GM23338 (cell line): ENCODE results near the gene ABHD12. TPM values are rescaled to one million over a fixed set of nuclear protein-coding genes. Genes with fewer than 3 reads are reported as not detected.

ENCODE experiments used
- ATAC-seq: fragments of 200-7000 bp; cut with Tn5 transposase; 3 replicates; pipeline ENCODE4 v1.9.1; 2020
- DNase-seq: peaks from one replicate; pipeline ENCODE4 v3.0.0-alpha.2; 2015; ENCODE audit warnings: low spot score
- H2AFZ ChIP-seq: fragments of 200-600 bp; sonication (generic); 2 replicates; pipeline ENCODE4 v1.8.0; 2016; ENCODE audit warnings: antibody characterized with exemption, mild to moderate bottlenecking, moderate library complexity
- H3F3A ChIP-seq: fragments of 200-600 bp; sonication (generic); replicated peaks from 2 replicates; pipeline ENCODE4 v1.8.0; 2017; ENCODE audit warnings: antibody characterized with exemption, mixed run types, low read depth
- H3K27ac ChIP-seq: fragments of 200-600 bp; sonication (generic); 2 replicates; pipeline ENCODE4 v1.6.1; 2016; ENCODE audit warnings: low read depth
- H3K27me3 ChIP-seq: fragments of 200-600 bp; sonication (generic); 2 replicates; pipeline ENCODE4 v1.8.0; 2016; ENCODE audit warnings: mild to moderate bottlenecking, mixed run types, moderate library complexity; ENCODE audit not compliant: insufficient read depth
- H3K36me3 ChIP-seq: fragments of 200-600 bp; sonication (generic); 2 replicates; pipeline ENCODE4 v1.8.0; 2016; ENCODE audit warnings: mild to moderate bottlenecking; ENCODE audit not compliant: insufficient read depth
- H3K4me1 ChIP-seq: fragments of 200-600 bp; sonication (generic); 2 replicates; pipeline ENCODE4 v1.8.0; 2016; ENCODE audit warnings: mild to moderate bottlenecking, moderate library complexity; ENCODE audit not compliant: insufficient read depth
- H3K4me2 ChIP-seq: fragments of 200-600 bp; sonication (generic); 2 replicates; pipeline ENCODE4 v1.7.1; 2017; ENCODE audit warnings: mixed run types
- H3K4me3 ChIP-seq: fragments of 200-600 bp; sonication (generic); 2 replicates; pipeline ENCODE4 v1.6.1; 2016; ENCODE audit warnings: mixed run types
- H3K79me2 ChIP-seq: fragments of 200-600 bp; sonication (generic); replicated peaks from 2 replicates; pipeline ENCODE4 v1.8.0; 2017; ENCODE audit warnings: mild to moderate bottlenecking; ENCODE audit not compliant: insufficient read depth
- H3K9me2 ChIP-seq: fragments of 200-600 bp; sonication (generic); 2 replicates; pipeline ENCODE4 v1.8.0; 2017; ENCODE audit not compliant: insufficient read depth
- H4K20me1 ChIP-seq: fragments of 200-600 bp; sonication (generic); replicated peaks from 2 replicates; pipeline ENCODE4 v1.8.0; 2017; ENCODE audit warnings: mild to moderate bottlenecking; ENCODE audit not compliant: insufficient read depth
- H3K27ac Mint-ChIP-seq: 2 replicates; pipeline ENCODE4 v1.8.0; 2020; ENCODE audit warnings: inconsistent platforms, mild to moderate bottlenecking, moderate library complexity, mixed read lengths
- H3K27me3 Mint-ChIP-seq: 3 replicates; pipeline ENCODE4 v1.8.0; 2022; ENCODE audit warnings: low read depth, mild to moderate bottlenecking, moderate library complexity, mixed read lengths, inconsistent platforms; ENCODE audit not compliant: insufficient read depth, poor library complexity
- H3K36me3 Mint-ChIP-seq: 3 replicates; pipeline ENCODE4 v1.8.0; 2021; ENCODE audit warnings: low read depth, mild to moderate bottlenecking, inconsistent platforms, moderate library complexity, mixed read lengths
- H3K4me1 Mint-ChIP-seq: 3 replicates; pipeline ENCODE4 v1.8.0; 2020; ENCODE audit warnings: mild to moderate bottlenecking, inconsistent platforms, mixed read lengths
- H3K4me3 Mint-ChIP-seq: 3 replicates; pipeline ENCODE4 v1.8.0; 2021; ENCODE audit warnings: moderate library complexity, mild to moderate bottlenecking, inconsistent platforms, mixed read lengths
- H3K9me3 Mint-ChIP-seq: 3 replicates; pipeline ENCODE4 v1.8.0; 2020; ENCODE audit warnings: moderate library complexity, mild to moderate bottlenecking, inconsistent platforms, mixed read lengths
- CREB1 ChIP-seq: fragments of 250-450 bp; sonication (Bioruptor Pico); IDR thresholded peaks from 2 replicates; pipeline ENCODE4 v1.5.0; 2020; ENCODE audit warnings: low read depth, mild to moderate bottlenecking, moderate library complexity
- EZH2phosphoT487 ChIP-seq: fragments of 200-600 bp; sonication (generic); IDR thresholded peaks from one replicate; pipeline ENCODE4 v1.8.1; 2018; ENCODE audit warnings: antibody characterized with exemption; ENCODE audit not compliant: unreplicated experiment
- NANOG ChIP-seq: IDR thresholded peaks from 2 replicates; pipeline ENCODE4 v1.6.1; 2016; ENCODE audit warnings: antibody characterized with exemption, borderline replicate concordance
- STAT1 ChIP-seq: IDR thresholded peaks from one replicate; pipeline ENCODE4 v1.6.1; 2016; ENCODE audit warnings: antibody characterized with exemption; ENCODE audit not compliant: unreplicated experiment
- polyA plus RNA-seq: library from polyadenylated mRNA; unstranded; fragments of >200 nt; fragmentation: Nextera tagmentation; extraction: Ambion mirVana; gene quantifications from 2 replicates; pipeline ENCODE4 v1.2.1, GENCODE V29; 2016
- total RNA-seq: library from RNA; depleted of rRNA; stranded (reverse); fragments of >200 nt; shearing (Covaris generic); gene quantifications from 2 replicates; pipeline ENCODE4 v1.2.3, GENCODE V29; 2014
- TF ChIP-seq, protein P1 (sequence below): IDR thresholded peaks from 2 replicates; pipeline ENCODE4 v1.6.1; 2016; ENCODE audit warnings: antibody characterized with exemption
- TF ChIP-seq, protein P2 (sequence below): fragments of 250-450 bp; sonication (Bioruptor Pico); IDR thresholded peaks from 2 replicates; pipeline ENCODE4 v1.5.0; 2020; ENCODE audit warnings: mild to moderate bottlenecking, moderate library complexity

The ABHD12 gene
- total and polyA plus RNA-seq, 2 experiments from 2014 or later = 40.2 to 57.8 TPM

DNA sequence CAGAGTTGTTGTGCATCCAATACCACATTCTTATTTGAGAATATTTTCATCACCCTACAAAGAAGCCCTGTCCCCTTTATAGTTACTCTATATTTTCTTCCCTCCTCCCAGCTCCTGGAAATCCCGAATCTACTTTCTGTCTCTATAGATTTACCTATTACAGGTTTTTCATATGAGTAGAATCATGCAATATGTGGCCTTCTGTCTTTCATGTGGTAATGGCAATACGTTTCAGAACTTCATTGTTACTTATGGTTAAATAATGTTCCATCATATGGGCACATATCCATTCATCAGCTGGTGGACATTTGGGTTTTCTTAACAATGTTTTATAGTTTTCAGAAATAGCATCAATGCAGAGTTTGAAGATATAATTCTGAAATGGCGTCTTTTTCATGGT lies 33.9 kb upstream of the ABHD12 start:
- Histone ChIP-seq H3K36me3 (peaks cover 45% of the 10 kb centered on the region), H2AFZ (no peak overlapping the region), H3K4me1 (no peaks in the 10 kb centered on the region), H3K27me3 (no peaks in the 10 kb centered on the region), H3K27ac (no peak overlapping the region), H3K79me2 (no peaks in the 10 kb centered on the region), H3F3A (0 out of 2 replicates have a peak, but pooled peaks cover 3% of the 10 kb centered on the region), H3K9me2 (no peaks in the 10 kb centered on the region), H3K4me2 (no peak overlapping the region), H4K20me1 (peaks cover 5% of the 10 kb centered on the region; the same call in 1 of the 2 replicates), H3K4me3 (no peak overlapping the region)
- no peak overlapping the region for H3K27ac Mint-ChIP-seq
- TF ChIP-seq, protein P1, sequence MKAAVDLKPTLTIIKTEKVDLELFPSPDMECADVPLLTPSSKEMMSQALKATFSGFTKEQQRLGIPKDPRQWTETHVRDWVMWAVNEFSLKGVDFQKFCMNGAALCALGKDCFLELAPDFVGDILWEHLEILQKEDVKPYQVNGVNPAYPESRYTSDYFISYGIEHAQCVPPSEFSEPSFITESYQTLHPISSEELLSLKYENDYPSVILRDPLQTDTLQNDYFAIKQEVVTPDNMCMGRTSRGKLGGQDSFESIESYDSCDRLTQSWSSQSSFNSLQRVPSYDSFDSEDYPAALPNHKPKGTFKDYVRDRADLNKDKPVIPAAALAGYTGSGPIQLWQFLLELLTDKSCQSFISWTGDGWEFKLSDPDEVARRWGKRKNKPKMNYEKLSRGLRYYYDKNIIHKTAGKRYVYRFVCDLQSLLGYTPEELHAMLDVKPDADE = no peak
- TF ChIP-seq STAT1 (no peak), NANOG (no peak), EZH2phosphoT487 (no peak), CREB1 (CRISPR knock-in tag) (no peak)
- TF ChIP-seq, protein P2, sequence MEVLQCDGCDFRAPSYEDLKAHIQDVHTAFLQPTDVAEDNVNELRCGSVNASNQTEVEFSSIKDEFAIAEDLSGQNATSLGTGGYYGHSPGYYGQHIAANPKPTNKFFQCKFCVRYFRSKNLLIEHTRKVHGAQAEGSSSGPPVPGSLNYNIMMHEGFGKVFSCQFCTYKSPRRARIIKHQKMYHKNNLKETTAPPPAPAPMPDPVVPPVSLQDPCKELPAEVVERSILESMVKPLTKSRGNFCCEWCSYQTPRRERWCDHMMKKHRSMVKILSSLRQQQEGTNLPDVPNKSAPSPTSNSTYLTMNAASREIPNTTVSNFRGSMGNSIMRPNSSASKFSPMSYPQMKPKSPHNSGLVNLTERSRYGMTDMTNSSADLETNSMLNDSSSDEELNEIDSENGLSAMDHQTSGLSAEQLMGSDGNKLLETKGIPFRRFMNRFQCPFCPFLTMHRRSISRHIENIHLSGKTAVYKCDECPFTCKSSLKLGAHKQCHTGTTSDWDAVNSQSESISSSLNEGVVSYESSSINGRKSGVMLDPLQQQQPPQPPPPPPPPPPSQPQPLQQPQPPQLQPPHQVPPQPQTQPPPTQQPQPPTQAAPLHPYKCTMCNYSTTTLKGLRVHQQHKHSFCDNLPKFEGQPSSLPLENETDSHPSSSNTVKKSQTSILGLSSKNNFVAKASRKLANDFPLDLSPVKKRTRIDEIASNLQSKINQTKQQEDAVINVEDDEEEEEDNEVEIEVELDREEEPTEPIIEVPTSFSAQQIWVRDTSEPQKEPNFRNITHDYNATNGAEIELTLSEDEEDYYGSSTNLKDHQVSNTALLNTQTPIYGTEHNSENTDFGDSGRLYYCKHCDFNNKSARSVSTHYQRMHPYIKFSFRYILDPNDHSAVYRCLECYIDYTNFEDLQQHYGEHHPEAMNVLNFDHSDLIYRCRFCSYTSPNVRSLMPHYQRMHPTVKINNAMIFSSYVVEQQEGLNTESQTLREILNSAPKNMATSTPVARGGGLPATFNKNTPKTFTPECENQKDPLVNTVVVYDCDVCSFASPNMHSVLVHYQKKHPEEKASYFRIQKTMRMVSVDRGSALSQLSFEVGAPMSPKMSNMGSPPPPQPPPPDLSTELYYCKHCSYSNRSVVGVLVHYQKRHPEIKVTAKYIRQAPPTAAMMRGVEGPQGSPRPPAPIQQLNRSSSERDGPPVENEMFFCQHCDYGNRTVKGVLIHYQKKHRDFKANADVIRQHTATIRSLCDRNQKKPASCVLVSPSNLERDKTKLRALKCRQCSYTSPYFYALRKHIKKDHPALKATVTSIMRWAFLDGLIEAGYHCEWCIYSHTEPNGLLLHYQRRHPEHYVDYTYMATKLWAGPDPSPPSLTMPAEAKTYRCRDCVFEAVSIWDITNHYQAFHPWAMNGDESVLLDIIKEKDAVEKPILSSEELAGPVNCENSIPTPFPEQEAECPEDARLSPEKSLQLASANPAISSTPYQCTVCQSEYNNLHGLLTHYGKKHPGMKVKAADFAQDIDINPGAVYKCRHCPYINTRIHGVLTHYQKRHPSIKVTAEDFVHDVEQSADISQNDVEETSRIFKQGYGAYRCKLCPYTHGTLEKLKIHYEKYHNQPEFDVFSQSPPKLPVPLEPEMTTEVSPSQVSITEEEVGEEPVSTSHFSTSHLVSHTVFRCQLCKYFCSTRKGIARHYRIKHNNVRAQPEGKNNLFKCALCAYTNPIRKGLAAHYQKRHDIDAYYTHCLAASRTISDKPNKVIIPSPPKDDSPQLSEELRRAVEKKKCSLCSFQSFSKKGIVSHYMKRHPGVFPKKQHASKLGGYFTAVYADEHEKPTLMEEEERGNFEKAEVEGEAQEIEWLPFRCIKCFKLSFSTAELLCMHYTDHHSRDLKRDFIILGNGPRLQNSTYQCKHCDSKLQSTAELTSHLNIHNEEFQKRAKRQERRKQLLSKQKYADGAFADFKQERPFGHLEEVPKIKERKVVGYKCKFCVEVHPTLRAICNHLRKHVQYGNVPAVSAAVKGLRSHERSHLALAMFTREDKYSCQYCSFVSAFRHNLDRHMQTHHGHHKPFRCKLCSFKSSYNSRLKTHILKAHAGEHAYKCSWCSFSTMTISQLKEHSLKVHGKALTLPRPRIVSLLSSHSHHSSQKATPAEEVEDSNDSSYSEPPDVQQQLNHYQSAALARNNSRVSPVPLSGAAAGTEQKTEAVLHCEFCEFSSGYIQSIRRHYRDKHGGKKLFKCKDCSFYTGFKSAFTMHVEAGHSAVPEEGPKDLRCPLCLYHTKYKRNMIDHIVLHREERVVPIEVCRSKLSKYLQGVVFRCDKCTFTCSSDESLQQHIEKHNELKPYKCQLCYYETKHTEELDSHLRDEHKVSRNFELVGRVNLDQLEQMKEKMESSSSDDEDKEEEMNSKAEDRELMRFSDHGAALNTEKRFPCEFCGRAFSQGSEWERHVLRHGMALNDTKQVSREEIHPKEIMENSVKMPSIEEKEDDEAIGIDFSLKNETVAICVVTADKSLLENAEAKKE = no peak
- peaks cover 94% of the 10 kb centered on the region for H3K36me3 Mint-ChIP-seq
- H3K4me3 Mint-ChIP-seq = no peak overlapping the region
- H3K9me3 Mint-ChIP-seq = peaks cover 3% of the 10 kb centered on the region; the same call in 2 of the 3 replicates
- H3K27me3 Mint-ChIP-seq = no peaks in the 10 kb centered on the region
- ATAC-seq (no peak), DNase-seq (no peak)
- H3K4me1 Mint-ChIP-seq = no peaks in the 10 kb centered on the region
